Trophoblast cell (in vitro differentiated cells and primary cell): ENCODE data around the gene EPB41L2.

Experiments
- DNase-seq, 2 donors: peaks; one replicate each; pipeline ENCODE4 v3.0.0-alpha.2; 2016
- H2AFZ ChIP-seq: 2 replicates; pipeline ENCODE4 v1.6.1; 2013; ENCODE audit warnings: low read length, moderate library complexity, mild to moderate bottlenecking; ENCODE audit not compliant: insufficient read depth, poor library complexity
- H2AK5ac ChIP-seq: 2 replicates; pipeline ENCODE4 v1.6.1; 2013; ENCODE audit warnings: mild to moderate bottlenecking, low read length
- H2BK120ac ChIP-seq: 2 replicates; pipeline ENCODE4 v1.6.1; 2013; ENCODE audit warnings: low read length, mild to moderate bottlenecking, moderate library complexity; ENCODE audit not compliant: insufficient read depth, poor library complexity
- H2BK12ac ChIP-seq: 2 replicates; pipeline ENCODE4 v1.6.1; 2013; ENCODE audit warnings: mild to moderate bottlenecking, low read length, moderate library complexity
- H2BK5ac ChIP-seq: 2 replicates; pipeline ENCODE4 v1.6.1; 2013; ENCODE audit warnings: low read length, low read depth, moderate library complexity, mild to moderate bottlenecking; ENCODE audit not compliant: poor library complexity
- H3K14ac ChIP-seq: 2 replicates; pipeline ENCODE4 v1.6.1; 2013; ENCODE audit warnings: mild to moderate bottlenecking, low read length
- H3K18ac ChIP-seq: 2 replicates; pipeline ENCODE4 v1.6.1; 2013; ENCODE audit warnings: mild to moderate bottlenecking, low read length
- H3K23ac ChIP-seq: 2 replicates; pipeline ENCODE4 v1.6.1; 2013; ENCODE audit warnings: low read length
- H3K27ac ChIP-seq: 2 replicates; pipeline ENCODE4 v1.5.1; 2013; ENCODE audit warnings: low read depth, mild to moderate bottlenecking, inconsistent platforms, low read length, moderate library complexity
- H3K27me3 ChIP-seq: 2 replicates; pipeline ENCODE4 v1.6.1; 2013; ENCODE audit warnings: inconsistent platforms, mild to moderate bottlenecking, low read length, moderate library complexity; ENCODE audit not compliant: insufficient read depth
- H3K36me3 ChIP-seq, 2 experiments: 1 replicate in 1 of 2; 2 replicates in 1 of 2; pipeline ENCODE4 v1.6.1; 2013; ENCODE audit warnings: low read length in 2 of 2, mild to moderate bottlenecking in 2 of 2, moderate library complexity in 1 of 2; ENCODE audit not compliant: insufficient read depth in 2 of 2, control insufficient read depth in 1 of 2
- H3K4ac ChIP-seq: 2 replicates; pipeline ENCODE4 v1.6.1; 2013; ENCODE audit warnings: low read depth, mild to moderate bottlenecking, low read length, moderate library complexity
- H3K4me1 ChIP-seq, 2 experiments: 1 replicate in 1 of 2; 2 replicates in 1 of 2; pipeline ENCODE4 v1.6.1; 2013; ENCODE audit warnings: low read length in 2 of 2, mild to moderate bottlenecking in 2 of 2, moderate library complexity in 1 of 2; ENCODE audit not compliant: insufficient read depth in 2 of 2, control insufficient read depth in 1 of 2
- H3K4me2 ChIP-seq: 2 replicates; pipeline ENCODE4 v1.6.1; 2013; ENCODE audit warnings: inconsistent platforms, mild to moderate bottlenecking, low read length, moderate library complexity
- H3K4me3 ChIP-seq: 2 replicates; pipeline ENCODE4 v1.5.1; 2013; ENCODE audit warnings: mild to moderate bottlenecking, low read depth, low read length, inconsistent platforms
- H3K79me1 ChIP-seq: one replicate; pipeline ENCODE4 v1.6.1; 2013; ENCODE audit warnings: low read length
- H3K79me2 ChIP-seq: 2 replicates; pipeline ENCODE4 v1.6.1; 2013; ENCODE audit warnings: low read length, mild to moderate bottlenecking; ENCODE audit not compliant: control insufficient read depth, insufficient read depth, poor library complexity
- H3K9ac ChIP-seq: 2 replicates; pipeline ENCODE4 v1.6.1; 2013; ENCODE audit warnings: mild to moderate bottlenecking, low read length
- H3K9me3 ChIP-seq: 2 replicates; pipeline ENCODE4 v1.6.1; 2013; ENCODE audit warnings: low read depth, mild to moderate bottlenecking, control low read depth, inconsistent platforms, low read length; ENCODE audit not compliant: insufficient read depth
- H4K12ac ChIP-seq: 2 replicates; pipeline ENCODE4 v1.6.1; 2013; ENCODE audit warnings: low read depth, mild to moderate bottlenecking, low read length, moderate library complexity
- H4K8ac ChIP-seq: 2 replicates; pipeline ENCODE4 v1.6.1; 2013; ENCODE audit warnings: low read depth, mild to moderate bottlenecking, low read length, moderate library complexity
- H4K91ac ChIP-seq: one replicate; pipeline ENCODE4 v1.6.1; 2013; ENCODE audit warnings: low read depth, mild to moderate bottlenecking, low read length, moderate library complexity
- WGBS: extraction: QIAGEN DNeasy Blood & Tissue Kit; methylation state at CpG from one replicate; pipeline ENCODE4 v1.1.7; 2013; ENCODE audit warnings: missing lambda C conversion rate; ENCODE audit not compliant: insufficient read length, insufficient coverage; ENCODE audit errors: extremely low coverage; 5-methylcytosine and 5-hydroxymethylcytosine counted together

The EPB41L2 gene

GRCh38 chr6:130985115-130985514, 77.9 kb downstream of the EPB41L2 start:
- Histone ChIP-seq H3K4me3 (no peak overlapping the region), H2AK5ac (no peak overlapping the region), H3K23ac (no peak overlapping the region), H2AFZ (no peak overlapping the region), H3K36me3 (peaks cover 0 to 2% of the 10 kb centered on the region in 2 experiments), H3K9ac (no peak overlapping the region), H3K18ac (no peak overlapping the region), H2BK5ac (no peak overlapping the region), H3K27me3 (no peaks in the 10 kb centered on the region), H3K4ac (no peak overlapping the region), H3K27ac (no peak overlapping the region), H2BK120ac (no peak overlapping the region), H3K79me2 (no peaks in the 10 kb centered on the region), H4K8ac (no peak overlapping the region), H2BK12ac (no peak overlapping the region), H3K14ac (no peak overlapping the region), H4K91ac (no peak overlapping the region), H3K4me1 (peaks cover 0 to 4% of the 10 kb centered on the region in 2 experiments), H3K9me3 (no peaks in the 10 kb centered on the region), H3K79me1 (no peaks in the 10 kb centered on the region), H3K4me2 (no peak overlapping the region), H4K12ac (no peak overlapping the region)
- WGBS = no CpG with 5 or more reads among the region's 8 CpGs
- DNase-seq = no peak

- Histone ChIP-seq H3K4me1 (peaks cover 0 to 4% of the 10 kb centered on the region in 2 experiments), H3K4me3 (no peak overlapping the region), H2AFZ (no peak overlapping the region), H2BK12ac (no peak overlapping the region), H3K36me3 (peaks cover 0 to 2% of the 10 kb centered on the region in 2 experiments), H3K27ac (no peak overlapping the region), H2BK5ac (no peak overlapping the region), H3K4me2 (no peak overlapping the region), H3K9me3 (no peaks in the 10 kb centered on the region), H2BK120ac (no peak overlapping the region), H4K8ac (no peak overlapping the region), H3K79me1 (no peaks in the 10 kb centered on the region), H4K12ac (no peak overlapping the region), H3K4ac (no peak overlapping the region), H2AK5ac (no peak overlapping the region), H3K27me3 (no peaks in the 10 kb centered on the region), H3K14ac (no peak overlapping the region), H3K79me2 (no peaks in the 10 kb centered on the region), H3K9ac (no peak overlapping the region), H3K23ac (no peak overlapping the region), H4K91ac (no peak overlapping the region), H3K18ac (no peak overlapping the region)
- DNase-seq = no peak
- no CpG with 5 or more reads among the region's 6 CpGs for WGBS
These were observed 80.0 kb downstream of the EPB41L2 start for GRCh38 chr6:130982941-130983456.

- H2BK5ac ChIP-seq = no peak overlapping the region
- no CpG with 5 or more reads among the region's 1 CpG for WGBS
- H3K23ac ChIP-seq = no peak overlapping the region
- H4K91ac ChIP-seq = no peak overlapping the region
- no peak overlapping the region for H2BK12ac ChIP-seq
- no peaks in the 10 kb centered on the region for H3K79me2 ChIP-seq
- H3K9me3 ChIP-seq = no peaks in the 10 kb centered on the region
- H3K14ac ChIP-seq = no peak overlapping the region
- H3K4me2 ChIP-seq = no peak overlapping the region
- peaks cover 0 to 4% of the 10 kb centered on the region in 2 experiments for H3K4me1 ChIP-seq
- H3K27me3 ChIP-seq = no peaks in the 10 kb centered on the region
- H2BK120ac ChIP-seq = no peak overlapping the region
- no peaks in the 10 kb centered on the region for H3K79me1 ChIP-seq
- no peak overlapping the region for H4K8ac ChIP-seq
- no peak for DNase-seq
- no peak overlapping the region for H3K18ac ChIP-seq
- H3K36me3 ChIP-seq = peaks cover 0 to 2% of the 10 kb centered on the region in 2 experiments
- H3K9ac ChIP-seq = no peak overlapping the region
- H3K4ac ChIP-seq = no peak overlapping the region
- H2AFZ ChIP-seq = no peak overlapping the region
- no peak overlapping the region for H3K27ac ChIP-seq
- no peak overlapping the region for H2AK5ac ChIP-seq
- no peak overlapping the region for H3K4me3 ChIP-seq
- H4K12ac ChIP-seq = no peak overlapping the region
These were observed 80.9 kb downstream of the EPB41L2 start for GRCh38 chr6:130982135-130982534.

GRCh38 chr6:130981409-130981808, 81.6 kb downstream of the EPB41L2 start:
- H3K79me2 ChIP-seq = no peaks in the 10 kb centered on the region
- no peaks in the 10 kb centered on the region for H3K27me3 ChIP-seq
- no peak overlapping the region for H3K4me3 ChIP-seq
- no peak overlapping the region for H3K23ac ChIP-seq
- no peak overlapping the region for H4K8ac ChIP-seq
- no peak overlapping the region for H3K4ac ChIP-seq
- peaks cover 0 to 4% of the 10 kb centered on the region in 2 experiments for H3K4me1 ChIP-seq
- no peak overlapping the region for H3K27ac ChIP-seq
- H3K14ac ChIP-seq = no peak overlapping the region
- no peak overlapping the region for H3K4me2 ChIP-seq
- no peak overlapping the region for H2BK120ac ChIP-seq
- H4K91ac ChIP-seq = no peak overlapping the region
- peaks cover 0 to 2% of the 10 kb centered on the region in 2 experiments for H3K36me3 ChIP-seq
- no peaks in the 10 kb centered on the region for H3K9me3 ChIP-seq
- no peak overlapping the region for H2AK5ac ChIP-seq
- DNase-seq = no peak
- no peak overlapping the region for H2AFZ ChIP-seq
- H3K9ac ChIP-seq = no peak overlapping the region
- no peak overlapping the region for H3K18ac ChIP-seq
- no peak overlapping the region for H4K12ac ChIP-seq
- H2BK12ac ChIP-seq = no peak overlapping the region
- H3K79me1 ChIP-seq = no peaks in the 10 kb centered on the region
- no peak overlapping the region for H2BK5ac ChIP-seq
